ENCODE measurements around the gene GPATCH11.

The GPATCH11 gene

GRCh38 chr2:37146062-37146461, 61.7 kb downstream of the GPATCH11 start:
- Histone ChIP-seq H3K9ac (ENCODE audit: low read length) (no peak overlapping the region), H3K36me3 (ENCODE audit: low read length) (no peaks in the 10 kb centered on the region), H3K4me3 (ENCODE audit: insufficient read depth, low read length, poor library complexity, severe bottlenecking) (no peak overlapping the region), H2AFZ (ENCODE audit: low read depth, low read length, severe bottlenecking) (no peak overlapping the region), H4K20me1 (ENCODE audit: low read depth, low read length) (no peaks in the 10 kb centered on the region), H3K27me3 (ENCODE audit: low read length) (no peaks in the 10 kb centered on the region), H3K4me2 (ENCODE audit: low read depth, low read length, poor library complexity, severe bottlenecking) (no peak overlapping the region), H3F3A (ENCODE audit: insufficient read depth) (no peaks in the 10 kb centered on the region), H3K9me2 (replicated peaks; ENCODE audit: insufficient read depth, low read length) (no peaks in the 10 kb centered on the region), H3K79me2 (ENCODE audit: insufficient read depth, low read length) (no peaks in the 10 kb centered on the region), H3K27ac (ENCODE audit: low read depth, low read length) (no peak overlapping the region), H3K9me3 (ENCODE audit: insufficient read depth, low read length) (no peaks in the 10 kb centered on the region)
- no peak for TF ChIP-seq CTCF (IDR thresholded peaks at IDR 0.05; ENCODE audit: insufficient read depth, low read length, poor library complexity, severe bottlenecking)
- no peak for TF ChIP-seq EZH2phosphoT487 (conservative IDR thresholded peaks at IDR 0.05; ENCODE audit: low read length)

- H3K27ac ChIP-seq (ENCODE audit: low read depth, low read length), result no peak overlapping the region
- H3K4me3 ChIP-seq (ENCODE audit: insufficient read depth, low read length, poor library complexity, severe bottlenecking), result no peak overlapping the region
- no peaks in the 10 kb centered on the region for H3K79me2 ChIP-seq (ENCODE audit: insufficient read depth, low read length)
Observed at GRCh38 chr2:37148325-37148724, 64.0 kb downstream of the GPATCH11 start.

More at GRCh38 chr2:37148325-37148724, 64.0 kb downstream of the GPATCH11 start:
- H3K36me3 ChIP-seq (ENCODE audit: low read length), result no peaks in the 10 kb centered on the region
- H4K20me1 ChIP-seq (ENCODE audit: low read depth, low read length), result no peaks in the 10 kb centered on the region
- no peak overlapping the region for H2AFZ ChIP-seq (ENCODE audit: low read depth, low read length, severe bottlenecking)
- TF ChIP-seq CTCF (IDR thresholded peaks at IDR 0.05; ENCODE audit: insufficient read depth, low read length, poor library complexity, severe bottlenecking), result no peak
- TF ChIP-seq EZH2phosphoT487 (conservative IDR thresholded peaks at IDR 0.05; ENCODE audit: low read length), result no peak
- H3K9me3 ChIP-seq (ENCODE audit: insufficient read depth, low read length), result no peaks in the 10 kb centered on the region
- no peak overlapping the region for H3K9ac ChIP-seq (ENCODE audit: low read length)
- H3F3A ChIP-seq (ENCODE audit: insufficient read depth), result no peaks in the 10 kb centered on the region
- H3K9me2 ChIP-seq (replicated peaks; ENCODE audit: insufficient read depth, low read length), result no peaks in the 10 kb centered on the region
- no peak overlapping the region for H3K4me2 ChIP-seq (ENCODE audit: low read depth, low read length, poor library complexity, severe bottlenecking)
- no peaks in the 10 kb centered on the region for H3K27me3 ChIP-seq (ENCODE audit: low read length)
